ENCODE results near the gene SLC35E1.

The SLC35E1 gene

DNA sequence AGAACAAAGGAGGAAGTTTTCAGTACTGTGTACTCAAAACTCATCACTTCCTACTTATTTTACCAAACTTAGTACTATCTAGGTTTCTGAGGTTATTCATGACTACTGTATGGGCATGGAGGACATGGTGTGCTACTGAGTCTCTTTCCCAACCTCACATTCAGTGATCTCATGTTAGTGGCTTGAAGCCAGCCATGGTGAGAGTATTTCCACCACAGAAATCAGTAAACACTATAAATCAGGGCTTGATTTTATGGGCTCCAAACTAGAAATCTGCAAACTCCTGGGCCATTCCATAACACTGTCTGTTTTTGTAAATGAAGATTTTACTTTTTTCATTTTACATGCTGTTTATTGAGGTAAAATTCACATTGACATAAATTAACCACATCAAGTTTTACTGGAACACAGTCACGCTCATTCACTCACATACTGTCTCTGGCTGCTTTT lies 36.1 kb upstream of the SLC35E1 start:
- TF ChIP-seq, protein P1, sequence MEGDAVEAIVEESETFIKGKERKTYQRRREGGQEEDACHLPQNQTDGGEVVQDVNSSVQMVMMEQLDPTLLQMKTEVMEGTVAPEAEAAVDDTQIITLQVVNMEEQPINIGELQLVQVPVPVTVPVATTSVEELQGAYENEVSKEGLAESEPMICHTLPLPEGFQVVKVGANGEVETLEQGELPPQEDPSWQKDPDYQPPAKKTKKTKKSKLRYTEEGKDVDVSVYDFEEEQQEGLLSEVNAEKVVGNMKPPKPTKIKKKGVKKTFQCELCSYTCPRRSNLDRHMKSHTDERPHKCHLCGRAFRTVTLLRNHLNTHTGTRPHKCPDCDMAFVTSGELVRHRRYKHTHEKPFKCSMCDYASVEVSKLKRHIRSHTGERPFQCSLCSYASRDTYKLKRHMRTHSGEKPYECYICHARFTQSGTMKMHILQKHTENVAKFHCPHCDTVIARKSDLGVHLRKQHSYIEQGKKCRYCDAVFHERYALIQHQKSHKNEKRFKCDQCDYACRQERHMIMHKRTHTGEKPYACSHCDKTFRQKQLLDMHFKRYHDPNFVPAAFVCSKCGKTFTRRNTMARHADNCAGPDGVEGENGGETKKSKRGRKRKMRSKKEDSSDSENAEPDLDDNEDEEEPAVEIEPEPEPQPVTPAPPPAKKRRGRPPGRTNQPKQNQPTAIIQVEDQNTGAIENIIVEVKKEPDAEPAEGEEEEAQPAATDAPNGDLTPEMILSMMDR (conservative IDR thresholded peaks at IDR 0.05; ENCODE audit: low read depth, low read length): no peak
- no peaks in the 10 kb centered on the region for H3K27me3 ChIP-seq (ENCODE audit: insufficient read depth, low read depth)
- peaks cover 99% of the 10 kb centered on the region for H3K79me2 ChIP-seq (ENCODE audit: insufficient read depth, low read depth)
- H3K27ac ChIP-seq: no peak overlapping the region
- H3K4me3 ChIP-seq (IDR thresholded peaks at IDR 0.05; ENCODE audit: insufficient read depth, low read depth, low read length): no peak overlapping the region
- H2AFZ ChIP-seq (ENCODE audit: low read depth): no peak overlapping the region
- no peak overlapping the region for H3K4me2 ChIP-seq
- peaks cover 13% of the 10 kb centered on the region for H4K20me1 ChIP-seq (ENCODE audit: insufficient read depth)
- no peaks in the 10 kb centered on the region for H3K36me3 ChIP-seq (ENCODE audit: insufficient read depth)
- peaks cover 93% of the 10 kb centered on the region for H3K4me1 ChIP-seq (ENCODE audit: low read depth, poor library complexity, severe bottlenecking)
- no peak overlapping the region for H3K9ac ChIP-seq

DNA sequence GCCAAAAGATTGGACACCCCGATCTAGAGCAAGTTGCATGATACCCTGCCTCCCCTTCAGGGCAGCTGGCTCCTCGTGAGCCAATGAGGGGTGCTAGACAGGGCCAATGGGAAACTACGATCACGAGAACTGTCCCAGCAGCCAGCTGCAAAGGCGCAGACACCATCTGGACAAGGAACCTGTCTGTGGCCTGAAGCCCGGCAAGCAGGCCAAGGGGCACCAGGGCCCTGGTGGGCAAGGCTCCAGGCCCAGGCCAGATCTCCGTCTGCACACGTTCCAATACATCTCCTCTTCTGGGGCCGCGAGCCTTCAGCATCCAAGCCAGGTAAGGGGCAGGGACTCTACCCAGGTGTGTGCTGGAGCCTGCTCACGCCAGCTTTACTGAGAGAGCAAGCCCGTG lies 35.6 kb upstream of the SLC35E1 start:
- no peak overlapping the region for H3K27ac ChIP-seq
- peaks cover 98% of the 10 kb centered on the region for H3K4me1 ChIP-seq (ENCODE audit: low read depth, poor library complexity, severe bottlenecking)
- H3K79me2 ChIP-seq (ENCODE audit: insufficient read depth, low read depth): peaks cover 99% of the 10 kb centered on the region
- no peaks in the 10 kb centered on the region for H3K27me3 ChIP-seq (ENCODE audit: insufficient read depth, low read depth)
- no peak overlapping the region for H3K4me3 ChIP-seq (IDR thresholded peaks at IDR 0.05; ENCODE audit: insufficient read depth, low read depth, low read length)
- H3K4me2 ChIP-seq: no peak overlapping the region
- H2AFZ ChIP-seq (ENCODE audit: low read depth): no peak overlapping the region
- TF ChIP-seq, protein P1 (conservative IDR thresholded peaks at IDR 0.05; ENCODE audit: low read depth, low read length): no peak
- no peak overlapping the region for H3K9ac ChIP-seq
- no peaks in the 10 kb centered on the region for H3K36me3 ChIP-seq (ENCODE audit: insufficient read depth)
- peaks cover 10% of the 10 kb centered on the region for H4K20me1 ChIP-seq (ENCODE audit: insufficient read depth)

DNA sequence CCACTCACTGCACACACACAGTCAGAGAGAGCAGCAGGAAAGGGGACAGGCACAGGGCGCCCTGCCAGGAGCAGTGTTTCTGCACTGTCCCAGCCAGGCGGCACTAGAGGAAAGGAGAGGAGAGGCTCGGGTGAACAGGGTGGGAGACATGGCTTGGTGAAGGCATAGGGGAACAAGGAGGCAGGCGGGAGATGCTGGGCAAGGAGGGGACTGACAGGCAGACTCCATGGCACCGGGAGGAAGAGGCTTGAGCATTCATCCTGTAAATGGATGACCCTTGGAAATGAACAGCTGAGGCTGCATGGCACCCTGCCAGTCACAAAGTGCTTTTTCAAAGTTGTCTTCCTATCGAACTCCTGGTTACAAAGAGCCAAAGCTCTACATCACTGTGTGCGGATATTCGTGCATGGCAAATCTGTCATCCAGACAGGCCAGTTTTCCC lies 33.4 kb upstream of the SLC35E1 start:
- TF ChIP-seq, protein P1 (conservative IDR thresholded peaks at IDR 0.05; ENCODE audit: low read depth, low read length): no peak
- H3K27ac ChIP-seq: no peak overlapping the region; the same call in 1 of the 2 replicates
- no peak overlapping the region for H3K4me3 ChIP-seq (IDR thresholded peaks at IDR 0.05; ENCODE audit: insufficient read depth, low read depth, low read length)
- peak overlapping the region; percentile 39; the same call in 1 of the 2 replicates for H3K4me2 ChIP-seq
- peaks cover 14% of the 10 kb centered on the region for H4K20me1 ChIP-seq (ENCODE audit: insufficient read depth)
- no peaks in the 10 kb centered on the region for H3K27me3 ChIP-seq (ENCODE audit: insufficient read depth, low read depth)
- peaks cover 93% of the 10 kb centered on the region for H3K4me1 ChIP-seq (ENCODE audit: low read depth, poor library complexity, severe bottlenecking)
- H3K9ac ChIP-seq: no peak overlapping the region
- H3K79me2 ChIP-seq (ENCODE audit: insufficient read depth, low read depth): peaks cover 99% of the 10 kb centered on the region
- no peaks in the 10 kb centered on the region for H3K36me3 ChIP-seq (ENCODE audit: insufficient read depth)
- no peak overlapping the region for H2AFZ ChIP-seq (ENCODE audit: low read depth)

DNA sequence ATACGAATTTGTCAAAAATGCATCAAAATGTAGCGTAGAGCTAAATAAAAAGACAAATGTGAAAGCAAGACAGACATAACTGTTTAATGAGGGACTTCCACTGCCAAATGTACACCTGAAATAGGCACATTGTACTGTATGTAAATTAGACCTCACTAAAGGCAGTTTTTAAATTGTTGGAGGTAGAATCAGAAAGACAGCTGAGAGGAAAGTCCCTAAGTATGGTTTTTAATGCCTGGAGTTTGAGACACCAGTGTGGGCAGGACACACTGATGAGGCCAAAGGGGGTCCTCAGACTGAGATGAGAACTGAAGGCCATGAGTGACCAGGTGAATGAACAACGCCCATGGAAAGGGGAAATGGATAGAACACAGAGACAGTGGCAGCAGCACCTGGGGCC lies 32.9 kb upstream of the SLC35E1 start:
- no peak overlapping the region for H3K9ac ChIP-seq
- no peaks in the 10 kb centered on the region for H3K27me3 ChIP-seq (ENCODE audit: insufficient read depth, low read depth)
- H4K20me1 ChIP-seq (ENCODE audit: insufficient read depth): peaks cover 16% of the 10 kb centered on the region
- no peaks in the 10 kb centered on the region for H3K36me3 ChIP-seq (ENCODE audit: insufficient read depth)
- TF ChIP-seq, protein P1 (conservative IDR thresholded peaks at IDR 0.05; ENCODE audit: low read depth, low read length): no peak
- H3K4me3 ChIP-seq (IDR thresholded peaks at IDR 0.05; ENCODE audit: insufficient read depth, low read depth, low read length): no peak overlapping the region
- H3K4me1 ChIP-seq (ENCODE audit: low read depth, poor library complexity, severe bottlenecking): peaks cover 93% of the 10 kb centered on the region
- peak overlapping the region; percentile 15; the same call in 1 of the 2 replicates for H3K4me2 ChIP-seq
- no peak overlapping the region; the same call in 1 of the 2 replicates for H3K27ac ChIP-seq
- peaks cover 99% of the 10 kb centered on the region for H3K79me2 ChIP-seq (ENCODE audit: insufficient read depth, low read depth)
- H2AFZ ChIP-seq (ENCODE audit: low read depth): no peak overlapping the region
